ENCODE results near the gene CFAP45. TPM values are rescaled to one million over a fixed set of nuclear protein-coding genes. Genes with fewer than 3 reads are reported as not detected.

Gene CFAP45
- total and polyA plus RNA-seq, 9 of the 15 experiments (the other 6 are each of a cell fraction or from before 2014, with no cell fraction given), result 0.65 to 2.4 (median 1.5) TPM

DNA sequence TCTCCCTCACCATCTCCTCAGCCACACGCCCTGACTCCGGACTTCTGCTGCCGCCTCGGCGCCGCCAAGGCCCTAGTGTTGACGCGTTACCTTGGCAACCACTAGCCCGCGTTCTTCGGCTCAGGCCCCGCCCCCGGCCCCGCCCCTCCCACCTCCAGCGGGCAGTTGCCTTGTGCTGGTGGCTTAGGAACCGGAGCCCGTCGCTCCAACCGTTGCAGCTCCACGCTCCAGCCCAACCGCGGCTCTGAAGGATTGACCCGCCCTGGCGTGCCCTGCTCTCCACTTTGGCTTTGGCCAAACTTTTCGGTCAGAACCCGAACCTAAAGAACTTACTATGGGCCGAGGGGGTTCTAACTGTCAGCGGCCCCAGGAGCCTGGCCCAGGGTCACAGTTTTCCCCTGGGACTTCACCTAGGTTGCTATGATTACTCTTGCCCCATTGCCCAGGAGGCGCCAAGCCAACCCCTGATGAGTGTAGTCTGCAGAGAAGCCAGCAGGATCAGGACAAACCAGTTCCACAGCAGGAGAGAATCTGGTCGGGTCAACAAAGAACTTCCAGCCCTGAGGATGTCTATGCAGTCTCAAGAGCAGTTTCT is at the start of gene CFAP45 (continued):
- TF ChIP-seq, protein P1, sequence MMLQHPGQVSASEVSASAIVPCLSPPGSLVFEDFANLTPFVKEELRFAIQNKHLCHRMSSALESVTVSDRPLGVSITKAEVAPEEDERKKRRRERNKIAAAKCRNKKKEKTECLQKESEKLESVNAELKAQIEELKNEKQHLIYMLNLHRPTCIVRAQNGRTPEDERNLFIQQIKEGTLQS (IDR thresholded peaks at IDR 0.05), result no peak
- TF ChIP-seq, protein P1 (CRISPR knock-in tag; conservative IDR thresholded peaks at IDR 0.05), result no peak
- peak; percentile 43; the same call in 1 of the 2 replicates for TF ChIP-seq ZBTB7A (IDR thresholded peaks at IDR 0.05; ENCODE audit: borderline replicate concordance, control insufficient read depth, low read depth, low read length)
- TF ChIP-seq, protein P2, sequence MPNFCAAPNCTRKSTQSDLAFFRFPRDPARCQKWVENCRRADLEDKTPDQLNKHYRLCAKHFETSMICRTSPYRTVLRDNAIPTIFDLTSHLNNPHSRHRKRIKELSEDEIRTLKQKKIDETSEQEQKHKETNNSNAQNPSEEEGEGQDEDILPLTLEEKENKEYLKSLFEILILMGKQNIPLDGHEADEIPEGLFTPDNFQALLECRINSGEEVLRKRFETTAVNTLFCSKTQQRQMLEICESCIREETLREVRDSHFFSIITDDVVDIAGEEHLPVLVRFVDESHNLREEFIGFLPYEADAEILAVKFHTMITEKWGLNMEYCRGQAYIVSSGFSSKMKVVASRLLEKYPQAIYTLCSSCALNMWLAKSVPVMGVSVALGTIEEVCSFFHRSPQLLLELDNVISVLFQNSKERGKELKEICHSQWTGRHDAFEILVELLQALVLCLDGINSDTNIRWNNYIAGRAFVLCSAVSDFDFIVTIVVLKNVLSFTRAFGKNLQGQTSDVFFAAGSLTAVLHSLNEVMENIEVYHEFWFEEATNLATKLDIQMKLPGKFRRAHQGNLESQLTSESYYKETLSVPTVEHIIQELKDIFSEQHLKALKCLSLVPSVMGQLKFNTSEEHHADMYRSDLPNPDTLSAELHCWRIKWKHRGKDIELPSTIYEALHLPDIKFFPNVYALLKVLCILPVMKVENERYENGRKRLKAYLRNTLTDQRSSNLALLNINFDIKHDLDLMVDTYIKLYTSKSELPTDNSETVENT (CRISPR knock-in tag; IDR thresholded peaks at IDR 0.05), result no peak
- peak; percentile 47; the same call in 1 of the 2 replicates for TF ChIP-seq RBFOX2 (IDR thresholded peaks at IDR 0.05; ENCODE audit: low read depth, low read length)
- TF ChIP-seq MYC (IDR thresholded peaks at IDR 0.05; ENCODE audit: low read depth, low read length), result 0 out of 2 replicates have a peak, but pooled peaks have one; percentile 21
- no peak for TF ChIP-seq MYC (CRISPR knock-in tag; IDR thresholded peaks at IDR 0.05; ENCODE audit: borderline replicate concordance, low read depth)
- no peak for TF ChIP-seq ZSCAN32 (CRISPR knock-in tag; IDR thresholded peaks at IDR 0.05)
- peak; percentile 97 for TF ChIP-seq RFX1 (IDR thresholded peaks at IDR 0.05)
- peak; percentile 43 for TF ChIP-seq TAF1 (IDR thresholded peaks at IDR 0.05; ENCODE audit: control insufficient read depth, extremely low read depth, insufficient read depth, low read length, severe bottlenecking)
- TF ChIP-seq, protein P3, sequence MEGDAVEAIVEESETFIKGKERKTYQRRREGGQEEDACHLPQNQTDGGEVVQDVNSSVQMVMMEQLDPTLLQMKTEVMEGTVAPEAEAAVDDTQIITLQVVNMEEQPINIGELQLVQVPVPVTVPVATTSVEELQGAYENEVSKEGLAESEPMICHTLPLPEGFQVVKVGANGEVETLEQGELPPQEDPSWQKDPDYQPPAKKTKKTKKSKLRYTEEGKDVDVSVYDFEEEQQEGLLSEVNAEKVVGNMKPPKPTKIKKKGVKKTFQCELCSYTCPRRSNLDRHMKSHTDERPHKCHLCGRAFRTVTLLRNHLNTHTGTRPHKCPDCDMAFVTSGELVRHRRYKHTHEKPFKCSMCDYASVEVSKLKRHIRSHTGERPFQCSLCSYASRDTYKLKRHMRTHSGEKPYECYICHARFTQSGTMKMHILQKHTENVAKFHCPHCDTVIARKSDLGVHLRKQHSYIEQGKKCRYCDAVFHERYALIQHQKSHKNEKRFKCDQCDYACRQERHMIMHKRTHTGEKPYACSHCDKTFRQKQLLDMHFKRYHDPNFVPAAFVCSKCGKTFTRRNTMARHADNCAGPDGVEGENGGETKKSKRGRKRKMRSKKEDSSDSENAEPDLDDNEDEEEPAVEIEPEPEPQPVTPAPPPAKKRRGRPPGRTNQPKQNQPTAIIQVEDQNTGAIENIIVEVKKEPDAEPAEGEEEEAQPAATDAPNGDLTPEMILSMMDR (IDR thresholded peaks at IDR 0.05 in 2 of 3, conservative IDR thresholded peaks at IDR 0.05 in 1 of 3; ENCODE audit: insufficient read depth in 2 of 3, low read depth in 1 of 3, low read length in 3 of 3), result no peak
- no peak for TF ChIP-seq ARID1B (IDR thresholded peaks at IDR 0.05)
- peak; percentile 79 for TF ChIP-seq ZSCAN29 (IDR thresholded peaks at IDR 0.05)
- TF ChIP-seq ZNF324 (CRISPR knock-in tag; IDR thresholded peaks at IDR 0.05), result no peak
- TF ChIP-seq, protein P4, sequence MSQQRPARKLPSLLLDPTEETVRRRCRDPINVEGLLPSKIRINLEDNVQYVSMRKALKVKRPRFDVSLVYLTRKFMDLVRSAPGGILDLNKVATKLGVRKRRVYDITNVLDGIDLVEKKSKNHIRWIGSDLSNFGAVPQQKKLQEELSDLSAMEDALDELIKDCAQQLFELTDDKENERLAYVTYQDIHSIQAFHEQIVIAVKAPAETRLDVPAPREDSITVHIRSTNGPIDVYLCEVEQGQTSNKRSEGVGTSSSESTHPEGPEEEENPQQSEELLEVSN (IDR thresholded peaks at IDR 0.05; ENCODE audit: borderline replicate concordance in 1 of 2, extremely low read depth in 1 of 2, insufficient read depth in 1 of 2, insufficient read length in 1 of 2, low read depth in 1 of 2, low read length in 1 of 2, poor library complexity in 1 of 2, severe bottlenecking in 1 of 2), result peak in 1 of 2 experiments; percentile 73

Data from K562 (cell line).